GM12865 (cell line): Measurements from ENCODE around the gene ZBTB12.
"Not testable (repeated sequence)": the region's sequence is repeated elsewhere in the genome, so short reads cannot be mapped to it uniquely, and the experiment has no call there.

Experiments used
- DNase-seq: peaks from one replicate; pipeline ENCODE4 v3.0.0; 2010; ENCODE audit warnings: low read depth
- H3K4me3 ChIP-seq: 2 replicates; pipeline ENCODE4 v1.5.1; 2011; ENCODE audit warnings: mild to moderate bottlenecking, low read depth, low read length, control low read depth
- TF ChIP-seq, protein P1 (sequence below): IDR thresholded peaks from 2 replicates; pipeline ENCODE4 v1.5.1; 2011; ENCODE audit warnings: low read length, control low read depth, low read depth, inconsistent platforms; ENCODE audit not compliant: insufficient read depth; ENCODE audit errors: missing control alignments

ZBTB12 gene

GRCh38 chr6:31908791-31909190 is 6.9 kb upstream of the ZBTB12 start:
- H3K4me3 ChIP-seq: no peak overlapping the region
- TF ChIP-seq, protein P1, sequence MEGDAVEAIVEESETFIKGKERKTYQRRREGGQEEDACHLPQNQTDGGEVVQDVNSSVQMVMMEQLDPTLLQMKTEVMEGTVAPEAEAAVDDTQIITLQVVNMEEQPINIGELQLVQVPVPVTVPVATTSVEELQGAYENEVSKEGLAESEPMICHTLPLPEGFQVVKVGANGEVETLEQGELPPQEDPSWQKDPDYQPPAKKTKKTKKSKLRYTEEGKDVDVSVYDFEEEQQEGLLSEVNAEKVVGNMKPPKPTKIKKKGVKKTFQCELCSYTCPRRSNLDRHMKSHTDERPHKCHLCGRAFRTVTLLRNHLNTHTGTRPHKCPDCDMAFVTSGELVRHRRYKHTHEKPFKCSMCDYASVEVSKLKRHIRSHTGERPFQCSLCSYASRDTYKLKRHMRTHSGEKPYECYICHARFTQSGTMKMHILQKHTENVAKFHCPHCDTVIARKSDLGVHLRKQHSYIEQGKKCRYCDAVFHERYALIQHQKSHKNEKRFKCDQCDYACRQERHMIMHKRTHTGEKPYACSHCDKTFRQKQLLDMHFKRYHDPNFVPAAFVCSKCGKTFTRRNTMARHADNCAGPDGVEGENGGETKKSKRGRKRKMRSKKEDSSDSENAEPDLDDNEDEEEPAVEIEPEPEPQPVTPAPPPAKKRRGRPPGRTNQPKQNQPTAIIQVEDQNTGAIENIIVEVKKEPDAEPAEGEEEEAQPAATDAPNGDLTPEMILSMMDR: no peak
- DNase-seq: peak; percentile 90

GRCh38 chr6:31908255-31908654 is 6.4 kb upstream of the ZBTB12 start:
- DNase-seq, H3K4me3 ChIP-seq: not testable (repeated sequence)

GRCh38 chr6:31907158-31907813 is 5.4 kb upstream of the ZBTB12 start:
- DNase-seq: peak; percentile 40
- TF ChIP-seq, protein P1: no peak
- H3K4me3 ChIP-seq: no peak overlapping the region

GRCh38 chr6:31906727-31907126 is 4.8 kb upstream of the ZBTB12 start:
- not testable (repeated sequence) for H3K4me3 ChIP-seq, DNase-seq

GRCh38 chr6:31906122-31906521 is 4.2 kb upstream of the ZBTB12 start:
- no peak overlapping the region for H3K4me3 ChIP-seq
- TF ChIP-seq, protein P1: no peak

DNA sequence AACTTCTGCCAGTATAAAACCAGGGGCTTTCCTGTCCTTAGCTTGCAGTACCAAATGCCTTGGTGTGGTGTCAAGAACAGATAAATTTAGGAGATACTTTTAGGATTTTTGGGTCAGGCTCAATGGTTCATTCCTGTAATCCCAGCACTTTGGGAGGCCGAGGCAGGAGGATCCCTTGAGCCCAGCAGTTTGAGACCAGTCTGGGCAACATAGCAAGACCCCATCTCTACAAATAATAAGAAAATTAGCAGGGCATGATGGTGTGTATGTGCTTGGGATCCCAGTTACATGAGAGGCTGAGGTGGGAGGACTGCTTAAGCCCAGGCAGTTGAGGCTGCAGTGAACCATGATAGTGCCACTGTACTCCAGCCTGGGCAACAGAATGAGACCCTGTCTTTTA is 3.2 kb upstream of the ZBTB12 start:
- no peak for DNase-seq
- no peak overlapping the region for H3K4me3 ChIP-seq
- TF ChIP-seq, protein P1: no peak

More at GRCh38 chr6:31906122-31906521, 4.2 kb upstream of the ZBTB12 start:
- no peak for DNase-seq

GRCh38 chr6:31903957-31904356 is 2.1 kb upstream of the ZBTB12 start:
- TF ChIP-seq, protein P1: no peak
- H3K4me3 ChIP-seq: no peak overlapping the region
- no peak for DNase-seq

DNA sequence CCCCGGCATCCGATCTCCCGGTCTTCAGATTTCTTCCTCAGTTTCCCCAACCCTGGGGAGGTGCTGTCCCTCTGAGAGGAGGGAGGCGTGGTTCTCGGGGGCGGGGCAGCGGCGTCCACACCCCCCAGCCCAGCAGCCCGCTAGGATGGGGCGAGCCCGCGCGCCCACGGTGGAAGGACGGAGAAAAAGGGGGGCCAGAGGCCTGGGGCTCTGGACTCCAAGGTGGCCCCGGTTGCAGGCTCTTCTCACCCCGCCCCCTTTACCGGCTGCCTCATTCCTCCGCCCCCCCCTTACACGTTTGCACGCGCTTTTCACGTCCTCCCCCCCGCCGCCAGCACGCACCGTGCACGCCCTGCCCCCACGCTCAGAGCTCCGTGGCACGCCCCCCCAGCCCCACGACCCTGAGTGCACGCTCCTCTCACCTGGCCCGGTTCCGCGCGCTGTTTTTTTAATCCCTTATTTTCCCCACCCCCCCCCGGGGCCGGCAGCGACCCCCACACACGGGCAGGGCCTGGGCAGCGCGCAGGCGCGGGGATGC is 402 bp downstream of the ZBTB12 start:
- peak; percentile 82 for DNase-seq
- TF ChIP-seq, protein P1: no peak
- H3K4me3 ChIP-seq: peak overlapping the region; percentile 62
